IMR-90 (cell line): ENCODE results near the gene USP6NL.

Experiments
- CEBPB ChIP-seq: IDR thresholded peaks from 2 replicates; pipeline ENCODE4 v1.6.1; 2012; ENCODE audit warnings: low read depth, low read length, improper control_type of control experiment
- CHD1 ChIP-seq: IDR thresholded peaks from 2 replicates; pipeline ENCODE4 v1.6.1; 2012; ENCODE audit warnings: low read depth, low read length, improper control_type of control experiment
- MAFK ChIP-seq: IDR thresholded peaks from 2 replicates; pipeline ENCODE4 v1.6.1; 2012; ENCODE audit warnings: low read depth, low read length, improper control_type of control experiment
- MXI1 ChIP-seq: IDR thresholded peaks from 2 replicates; pipeline ENCODE4 v1.6.1; 2012; ENCODE audit warnings: low read depth, mild to moderate bottlenecking, low read length, moderate library complexity, borderline replicate concordance
- POLR2A ChIP-seq: IDR thresholded peaks from 2 replicates; pipeline ENCODE4 v1.6.1; 2012; ENCODE audit warnings: mild to moderate bottlenecking, low read depth, low read length
- RCOR1 ChIP-seq: IDR thresholded peaks from 2 replicates; pipeline ENCODE4 v1.6.1; 2012; ENCODE audit warnings: mild to moderate bottlenecking, low read length, improper control_type of control experiment; ENCODE audit not compliant: insufficient replicate concordance
- RFX5 ChIP-seq: IDR thresholded peaks from 2 replicates; pipeline ENCODE4 v1.8.0; 2012; ENCODE audit warnings: low read depth, mild to moderate bottlenecking, low read length, moderate library complexity
- SMC3 ChIP-seq: fragments of 150-350 bp; IDR thresholded peaks from 2 replicates; pipeline ENCODE4 v1.6.1; 2016; ENCODE audit warnings: low read depth, mild to moderate bottlenecking, antibody characterized with exemption, low read length, moderate library complexity
- TF ChIP-seq, protein P1 (sequence below): conservative IDR thresholded peaks from 2 replicates; pipeline ENCODE4 v1.5.1; 2012; ENCODE audit warnings: mild to moderate bottlenecking, low read depth, low read length, improper control_type of control experiment
- TF ChIP-seq, protein P2 (sequence below): fragments of 150-350 bp; IDR thresholded peaks from 2 replicates; pipeline ENCODE4 v1.6.1; 2016; ENCODE audit warnings: low read depth, mild to moderate bottlenecking, low read length, moderate library complexity, borderline replicate concordance
- TF ChIP-seq, protein P3 (sequence below): fragments of 150-350 bp; IDR thresholded peaks from 2 replicates; pipeline ENCODE4 v1.6.1; 2017; ENCODE audit warnings: mild to moderate bottlenecking, antibody characterized with exemption, low read length, low read depth

- TF ChIP-seq MXI1 (no peak), CHD1 (no peak), CEBPB (no peak), RFX5 (no peak), MAFK (no peak), SMC3 (no peak), RCOR1 (no peak), POLR2A (no peak)
- TF ChIP-seq, protein P1, sequence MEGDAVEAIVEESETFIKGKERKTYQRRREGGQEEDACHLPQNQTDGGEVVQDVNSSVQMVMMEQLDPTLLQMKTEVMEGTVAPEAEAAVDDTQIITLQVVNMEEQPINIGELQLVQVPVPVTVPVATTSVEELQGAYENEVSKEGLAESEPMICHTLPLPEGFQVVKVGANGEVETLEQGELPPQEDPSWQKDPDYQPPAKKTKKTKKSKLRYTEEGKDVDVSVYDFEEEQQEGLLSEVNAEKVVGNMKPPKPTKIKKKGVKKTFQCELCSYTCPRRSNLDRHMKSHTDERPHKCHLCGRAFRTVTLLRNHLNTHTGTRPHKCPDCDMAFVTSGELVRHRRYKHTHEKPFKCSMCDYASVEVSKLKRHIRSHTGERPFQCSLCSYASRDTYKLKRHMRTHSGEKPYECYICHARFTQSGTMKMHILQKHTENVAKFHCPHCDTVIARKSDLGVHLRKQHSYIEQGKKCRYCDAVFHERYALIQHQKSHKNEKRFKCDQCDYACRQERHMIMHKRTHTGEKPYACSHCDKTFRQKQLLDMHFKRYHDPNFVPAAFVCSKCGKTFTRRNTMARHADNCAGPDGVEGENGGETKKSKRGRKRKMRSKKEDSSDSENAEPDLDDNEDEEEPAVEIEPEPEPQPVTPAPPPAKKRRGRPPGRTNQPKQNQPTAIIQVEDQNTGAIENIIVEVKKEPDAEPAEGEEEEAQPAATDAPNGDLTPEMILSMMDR, result no peak
- TF ChIP-seq, protein P2, sequence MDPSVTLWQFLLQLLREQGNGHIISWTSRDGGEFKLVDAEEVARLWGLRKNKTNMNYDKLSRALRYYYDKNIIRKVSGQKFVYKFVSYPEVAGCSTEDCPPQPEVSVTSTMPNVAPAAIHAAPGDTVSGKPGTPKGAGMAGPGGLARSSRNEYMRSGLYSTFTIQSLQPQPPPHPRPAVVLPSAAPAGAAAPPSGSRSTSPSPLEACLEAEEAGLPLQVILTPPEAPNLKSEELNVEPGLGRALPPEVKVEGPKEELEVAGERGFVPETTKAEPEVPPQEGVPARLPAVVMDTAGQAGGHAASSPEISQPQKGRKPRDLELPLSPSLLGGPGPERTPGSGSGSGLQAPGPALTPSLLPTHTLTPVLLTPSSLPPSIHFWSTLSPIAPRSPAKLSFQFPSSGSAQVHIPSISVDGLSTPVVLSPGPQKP, result no peak
- TF ChIP-seq, protein P3, sequence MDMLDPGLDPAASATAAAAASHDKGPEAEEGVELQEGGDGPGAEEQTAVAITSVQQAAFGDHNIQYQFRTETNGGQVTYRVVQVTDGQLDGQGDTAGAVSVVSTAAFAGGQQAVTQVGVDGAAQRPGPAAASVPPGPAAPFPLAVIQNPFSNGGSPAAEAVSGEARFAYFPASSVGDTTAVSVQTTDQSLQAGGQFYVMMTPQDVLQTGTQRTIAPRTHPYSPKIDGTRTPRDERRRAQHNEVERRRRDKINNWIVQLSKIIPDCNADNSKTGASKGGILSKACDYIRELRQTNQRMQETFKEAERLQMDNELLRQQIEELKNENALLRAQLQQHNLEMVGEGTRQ, result no peak
Measured at GRCh38 chr10:11449761-11450160, 161.7 kb downstream of the USP6NL start.
